ENCODE measurements around the gene CTXN1.
"Not testable (repeated sequence)": the region's sequence is repeated elsewhere in the genome, so short reads cannot be mapped to it uniquely, and the experiment has no call there.

Gene CTXN1

DNA sequence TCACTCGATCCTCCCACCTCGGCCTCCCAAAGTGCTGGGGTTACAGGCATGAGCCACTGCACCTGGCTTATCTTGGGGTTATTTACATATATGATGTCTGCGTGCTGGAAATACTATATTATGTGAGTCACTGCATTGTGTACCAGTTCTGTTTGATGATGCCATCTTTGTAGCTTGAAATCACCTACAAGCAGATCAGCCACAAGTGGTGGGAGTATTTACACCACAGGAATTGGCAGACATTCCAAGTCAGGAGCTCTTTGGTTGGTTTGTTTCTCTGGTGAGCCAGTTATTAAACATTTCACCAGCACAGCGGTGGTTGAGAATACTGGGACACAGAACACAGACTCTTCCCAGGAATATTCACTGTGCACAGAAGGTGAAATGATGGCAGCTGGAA lies 22.0 kb upstream of the CTXN1 start:
- no peak for DNase-seq (ENCODE audit: low read depth in 4 of 4, low spot score in 1 of 4)

DNA sequence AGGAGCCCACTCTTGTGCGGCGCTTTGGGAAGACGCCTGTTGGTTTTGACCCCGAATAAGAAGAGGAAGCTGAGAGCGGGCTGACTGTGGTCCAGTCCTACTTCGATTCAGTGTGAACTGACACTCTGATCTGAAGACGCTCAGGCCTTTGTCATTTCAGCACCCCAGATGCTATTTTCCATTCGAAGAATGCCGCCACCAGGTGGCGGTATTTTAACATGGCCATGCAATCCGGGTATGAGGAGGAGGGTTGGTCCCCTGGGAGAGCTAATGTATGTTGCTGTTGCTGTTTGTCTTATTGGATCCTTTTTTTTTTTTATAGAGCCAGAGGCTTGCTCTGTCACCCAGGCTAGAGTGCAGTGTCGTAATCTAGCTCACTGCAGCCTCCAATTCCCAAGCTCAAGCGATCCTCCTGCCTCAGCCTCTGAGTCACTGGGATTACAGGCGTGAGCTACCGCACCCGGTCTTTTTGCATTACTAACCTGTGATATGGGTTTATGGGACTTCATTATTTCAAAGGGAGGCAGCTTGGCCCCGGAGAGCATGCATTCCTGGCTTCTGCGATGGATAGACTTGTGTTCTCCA lies 18.3 kb upstream of the CTXN1 start:
- peak; percentile 76 to 87 (median 82) for DNase-seq (ENCODE audit: low read depth in 4 of 4, low spot score in 1 of 4)

DNA sequence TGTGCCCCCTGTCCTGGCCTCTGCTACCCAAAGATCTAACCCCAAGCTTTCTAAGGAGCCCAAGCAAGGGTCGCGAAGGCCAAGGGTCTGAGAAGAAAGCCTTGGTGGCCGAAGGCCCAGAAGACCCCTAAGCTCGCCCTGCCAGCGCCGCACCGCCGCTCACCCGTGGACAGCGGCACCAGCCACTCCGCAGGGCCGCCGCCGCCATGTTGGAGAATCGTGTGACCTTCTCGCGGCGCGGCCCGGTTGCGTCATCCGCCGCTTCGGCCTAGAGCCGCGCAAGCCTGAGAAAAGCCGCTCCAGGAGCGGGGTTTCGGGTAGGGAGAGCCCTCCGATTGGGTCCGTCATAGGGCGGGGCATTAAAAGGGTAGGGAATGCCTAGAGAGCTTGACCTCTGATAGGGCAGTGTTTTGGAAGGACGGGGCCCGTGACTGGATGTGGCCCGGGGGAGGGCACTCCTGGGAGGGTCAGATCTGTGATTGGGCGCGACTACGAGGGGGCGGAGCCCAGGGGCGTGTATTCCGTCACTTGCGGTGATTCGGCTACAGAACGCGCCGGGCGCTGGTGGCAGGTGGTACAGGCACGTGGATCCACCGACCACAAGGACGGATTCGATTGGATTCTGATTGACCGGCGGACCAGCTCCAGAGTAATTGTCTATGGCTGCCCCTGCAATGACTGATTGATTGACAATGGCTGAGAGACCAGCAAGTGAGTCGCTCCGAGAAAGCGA lies 17.7 kb upstream of the CTXN1 start, which contains the start of gene TIMM44:
TIMM44 (minus strand) TSS at position 223 of the 733 bp plus-strand sequence; CDS start at position 208, 15 bp downstream.
- DNase-seq (ENCODE audit: low read depth in 4 of 4, low spot score in 1 of 4) = peak; percentile 94 to 99 (median 96)

DNA sequence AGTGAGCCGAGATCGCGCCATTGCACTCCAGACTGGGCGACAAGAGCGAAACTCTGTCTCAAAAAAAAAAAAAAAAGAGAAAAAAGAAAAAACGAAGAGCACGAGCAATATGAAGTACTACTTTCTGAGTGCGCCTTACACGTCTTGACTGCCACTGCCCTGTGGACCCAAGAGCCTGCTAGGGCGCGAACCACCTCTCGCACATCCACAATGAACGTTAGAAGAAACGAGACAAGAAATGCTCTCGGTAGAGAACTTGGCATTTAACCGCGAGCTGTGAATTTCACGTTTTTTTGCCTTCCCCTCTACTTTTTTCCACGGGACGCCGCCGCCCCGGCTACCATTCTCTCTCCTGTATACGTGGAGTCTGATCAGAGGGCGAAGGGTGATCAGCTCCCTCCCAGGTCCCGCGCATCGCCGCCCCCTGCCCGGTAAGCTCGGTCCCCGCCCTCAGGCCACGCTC lies 17.1 kb upstream of the CTXN1 start:
- no peak for DNase-seq (ENCODE audit: low read depth in 4 of 4, low spot score in 1 of 4)

DNA sequence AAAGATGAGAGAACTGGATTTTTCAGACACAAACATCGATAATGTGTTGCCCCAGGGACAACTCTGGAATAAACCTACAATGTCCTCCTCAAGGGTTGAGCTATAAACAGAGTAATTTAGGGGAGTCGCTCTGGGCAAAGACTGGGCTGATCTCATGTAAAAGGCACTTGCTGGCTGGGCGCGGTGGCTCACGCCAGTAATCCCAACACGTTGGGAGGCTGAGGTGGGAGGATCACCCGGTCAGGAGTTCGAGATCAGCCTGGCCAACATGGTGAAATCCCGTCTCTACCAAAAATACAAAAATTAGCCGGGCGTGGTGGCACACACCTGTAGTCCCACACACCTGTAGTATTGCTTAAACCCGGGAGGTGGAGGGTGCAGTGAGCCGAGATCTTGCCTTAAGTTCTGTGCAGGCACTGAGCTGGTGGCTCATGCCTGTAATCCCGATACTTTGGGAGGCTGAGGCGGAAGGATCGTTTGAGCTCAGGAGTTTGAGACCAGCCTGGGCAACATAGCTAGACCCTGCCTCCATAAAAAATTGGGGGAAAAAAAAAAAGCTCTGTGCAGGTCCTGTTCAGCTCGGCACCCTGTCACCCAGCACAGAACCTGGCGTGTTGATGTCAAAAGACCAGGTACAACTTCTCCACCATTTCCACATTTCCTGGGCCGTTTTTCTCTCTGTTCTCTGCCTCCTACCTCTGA lies 16.1 kb upstream of the CTXN1 start:
- DNase-seq (ENCODE audit: low read depth in 4 of 4, low spot score in 1 of 4) = no peak

DNA sequence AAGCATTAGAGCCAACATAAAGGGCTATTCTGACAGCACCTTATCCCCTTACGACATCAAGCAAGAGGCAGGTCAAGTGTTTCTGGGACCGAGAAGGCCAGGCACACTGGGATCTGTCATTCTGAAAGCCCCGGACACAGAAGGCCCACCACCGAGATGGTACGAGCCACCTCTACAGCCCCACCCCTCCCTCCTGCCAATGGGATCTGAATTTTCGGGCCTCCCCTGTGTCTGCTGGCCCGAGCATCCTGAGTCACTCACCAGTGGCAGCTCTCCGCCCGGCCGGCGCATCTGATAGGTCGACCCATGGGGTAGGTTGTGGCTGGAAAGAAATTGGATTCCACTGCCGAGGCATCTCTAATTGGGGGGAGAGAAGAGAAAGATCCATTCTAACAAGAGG lies 14.9 kb upstream of the CTXN1 start:
- no peak for DNase-seq (ENCODE audit: low read depth in 4 of 4, low spot score in 1 of 4)

DNA sequence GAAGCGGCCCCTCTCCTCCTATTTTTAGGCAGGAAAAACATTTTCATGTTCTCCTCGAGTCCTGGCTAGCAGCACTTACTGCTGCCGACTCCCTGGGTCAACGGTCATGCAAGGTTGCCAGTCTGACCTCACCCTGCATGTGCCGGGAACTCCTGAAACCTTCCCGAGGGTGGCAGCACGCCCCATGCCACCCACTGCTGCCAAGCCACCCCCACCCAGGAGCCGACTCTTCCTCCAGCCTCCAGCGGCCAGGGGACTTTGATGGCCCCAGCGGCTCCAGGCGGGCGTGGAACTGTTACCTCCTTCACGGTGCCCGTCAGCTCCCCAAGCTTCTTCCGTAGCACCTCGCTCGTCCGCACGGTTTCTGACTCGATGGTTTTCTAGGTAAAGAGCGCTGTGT lies 8.8 kb upstream of the CTXN1 start:
- no peak for DNase-seq (ENCODE audit: low read depth in 4 of 4, low spot score in 1 of 4)

DNA sequence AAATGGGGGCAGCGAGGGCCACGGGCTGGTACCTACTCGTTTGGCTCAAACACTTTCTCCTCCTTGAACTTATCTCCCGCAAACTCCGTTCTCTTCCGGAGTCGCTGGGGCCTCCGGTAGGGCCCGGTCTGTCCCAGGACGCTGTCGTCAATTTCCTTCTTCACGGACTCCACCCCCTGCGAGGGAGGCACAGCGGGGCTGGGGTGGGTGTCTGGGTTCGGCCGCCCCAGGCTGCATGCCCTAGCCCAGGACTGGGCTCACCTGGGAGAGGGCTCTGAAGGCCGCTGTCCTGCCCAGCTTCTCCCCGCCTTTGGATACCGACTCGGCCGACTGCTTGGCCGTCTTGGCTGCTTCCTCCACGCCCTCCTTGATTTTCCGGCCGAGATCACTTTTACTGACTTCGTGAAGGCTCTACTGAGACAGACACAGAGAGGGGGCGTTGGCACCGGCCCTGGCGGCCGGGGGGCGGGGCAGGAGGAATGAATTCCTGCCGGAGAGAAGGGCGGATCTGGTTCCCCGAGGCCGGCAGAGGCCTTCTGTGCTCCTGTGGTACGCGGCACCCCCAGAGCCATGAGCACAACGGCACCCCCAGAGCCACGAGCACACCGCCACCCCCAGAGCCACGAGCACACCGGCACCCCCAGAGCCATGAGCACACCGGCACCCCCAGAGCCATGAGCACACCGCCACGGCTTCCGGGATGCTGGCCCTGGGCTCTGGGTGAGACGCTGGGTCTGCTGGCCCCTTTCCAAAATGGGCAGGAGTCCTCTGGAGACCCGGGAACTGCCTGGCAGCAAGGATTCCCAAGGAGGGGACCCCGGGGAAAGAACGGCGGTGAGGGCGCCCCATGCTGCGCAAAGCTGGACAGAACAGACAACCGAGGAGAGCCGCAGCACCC lies 8.1 kb upstream of the CTXN1 start:
- no peak for DNase-seq (ENCODE audit: low read depth in 4 of 4, low spot score in 1 of 4)

DNA sequence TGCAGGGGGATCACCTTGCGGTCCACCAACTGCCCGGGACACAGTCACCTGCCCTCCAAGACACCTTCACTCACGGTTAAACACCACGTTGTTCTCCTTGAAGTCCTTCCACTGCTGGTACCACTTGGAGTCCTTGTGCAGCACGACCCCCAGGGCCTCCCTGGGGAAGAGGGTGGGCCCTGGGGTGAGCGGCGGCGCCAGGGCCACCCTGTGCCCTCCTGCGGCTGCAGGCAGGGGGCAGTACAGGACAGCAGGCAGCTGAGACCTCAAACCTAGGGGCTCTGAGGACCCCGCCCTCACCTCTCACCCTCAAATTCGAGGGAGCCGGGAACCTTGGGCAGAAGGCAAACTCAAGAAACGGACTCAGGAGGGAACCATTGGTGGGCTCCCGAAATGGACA lies 7.5 kb upstream of the CTXN1 start:
- no peak for DNase-seq (ENCODE audit: low read depth in 4 of 4, low spot score in 1 of 4)

DNA sequence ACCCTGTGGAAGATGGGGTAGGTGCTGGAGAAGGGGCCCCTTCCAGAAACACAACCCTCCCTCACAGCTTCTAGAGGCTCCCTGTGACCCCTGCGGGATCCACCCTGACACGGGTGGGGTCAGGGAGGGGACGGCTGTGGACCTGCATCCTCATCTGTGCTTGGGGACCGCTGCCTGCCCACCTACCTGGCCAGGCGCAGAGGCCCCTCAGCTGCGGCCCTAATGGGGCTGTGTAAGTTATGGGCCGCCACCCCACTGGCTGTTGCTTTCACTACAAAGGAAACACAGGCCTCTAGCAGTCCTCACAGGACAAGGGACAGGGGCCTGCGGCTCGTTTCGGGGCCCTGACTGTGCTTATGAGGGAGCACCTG lies 7.0 kb upstream of the CTXN1 start:
- DNase-seq (ENCODE audit: low read depth in 4 of 4, low spot score in 1 of 4) = no peak

DNA sequence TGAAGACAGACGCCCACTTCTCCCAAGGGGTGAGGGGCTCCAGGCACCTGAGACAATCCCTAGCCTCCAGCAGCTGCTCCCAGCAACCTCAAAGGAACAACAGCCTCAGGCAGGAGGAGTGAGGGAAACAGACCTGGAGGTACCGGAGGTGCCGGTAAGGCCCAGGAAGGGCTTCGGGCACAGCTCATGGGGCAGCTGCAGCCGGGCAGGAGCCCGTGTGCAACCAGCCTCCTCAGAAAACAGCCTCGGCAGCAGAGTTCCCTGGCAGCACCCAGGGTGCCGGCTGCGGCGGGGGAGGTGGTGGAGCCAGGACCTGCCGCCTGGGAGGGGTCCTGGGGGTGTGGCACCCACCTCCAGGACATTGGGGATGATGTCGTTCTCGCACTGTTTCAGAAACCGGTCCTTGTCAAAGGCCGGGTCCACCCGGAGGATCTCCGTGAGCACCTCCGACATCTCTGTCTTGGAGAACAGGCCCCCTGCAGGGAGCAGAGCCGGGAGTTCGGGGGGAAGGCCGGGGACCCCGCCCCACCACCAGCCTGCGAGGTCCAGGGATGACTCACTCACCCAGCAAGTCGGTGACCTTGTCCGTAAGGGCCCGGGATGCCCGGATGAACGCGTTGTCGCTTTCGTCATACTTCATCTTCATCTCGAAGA lies 6.5 kb upstream of the CTXN1 start:
- no peak for DNase-seq (ENCODE audit: low read depth in 4 of 4, low spot score in 1 of 4)

DNA sequence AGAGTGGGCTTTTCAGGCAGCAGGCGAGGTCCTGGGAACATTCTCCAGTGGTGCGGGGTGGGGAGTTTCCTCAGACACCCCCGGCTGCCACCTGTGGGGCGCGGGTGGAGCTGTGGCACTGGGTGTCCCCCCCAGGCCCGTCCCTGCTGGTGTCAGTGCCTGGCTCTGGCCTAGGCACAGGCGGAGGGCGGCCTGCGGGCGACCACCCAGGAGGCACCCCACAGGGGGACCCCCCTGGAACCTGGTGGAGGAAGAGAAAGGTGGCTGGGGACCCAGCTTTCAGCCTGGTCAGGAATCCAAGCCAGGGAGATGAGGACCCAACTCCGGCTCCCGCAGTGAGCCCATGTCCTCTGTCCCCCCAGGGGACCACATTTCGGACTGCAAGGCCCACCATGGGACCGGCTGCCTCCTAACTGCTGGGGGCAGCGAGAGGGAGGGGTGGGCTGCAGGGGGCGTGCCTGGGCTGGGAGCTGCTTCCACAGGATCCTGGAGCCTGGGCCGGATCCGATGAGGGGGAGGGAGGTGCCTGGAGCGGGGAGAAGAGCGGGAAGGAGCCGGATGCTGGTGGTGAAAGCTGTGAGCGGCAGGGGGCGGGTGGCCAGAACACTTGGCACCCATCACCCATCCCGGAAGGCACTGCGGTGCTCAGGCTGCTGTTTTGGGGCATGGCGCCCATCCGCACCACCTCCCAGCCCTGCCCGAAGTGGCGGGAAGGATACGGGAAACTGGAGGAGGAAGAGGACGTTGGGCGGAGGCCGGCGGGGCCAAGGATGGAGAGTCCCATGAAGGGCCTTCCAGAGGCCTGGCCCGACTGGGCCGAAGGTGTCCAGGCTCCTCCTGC lies 5.5 kb upstream of the CTXN1 start:
- no peak for DNase-seq (ENCODE audit: low read depth in 4 of 4, low spot score in 1 of 4)

DNA sequence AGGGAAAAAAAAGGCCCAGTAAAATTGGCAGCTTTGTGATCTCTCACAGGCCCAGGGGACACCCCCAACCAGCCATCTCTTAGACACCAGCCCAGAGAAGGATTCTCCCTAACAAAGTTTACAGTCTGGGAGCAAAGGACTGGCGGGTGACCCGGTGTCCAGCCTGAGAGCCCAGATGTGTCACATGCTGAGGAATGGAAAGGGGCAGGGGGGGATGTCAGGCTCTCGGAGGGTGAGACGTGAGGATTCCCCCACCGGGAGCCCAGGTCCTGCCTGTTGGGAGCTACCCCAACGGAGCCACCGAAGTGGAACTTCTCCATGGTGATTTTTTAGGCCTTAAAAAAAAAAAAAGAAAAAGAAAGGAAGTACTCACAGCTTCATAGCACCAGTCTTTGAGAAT lies 4.8 kb upstream of the CTXN1 start:
- no peak for DNase-seq (ENCODE audit: low read depth in 4 of 4, low spot score in 1 of 4)

DNA sequence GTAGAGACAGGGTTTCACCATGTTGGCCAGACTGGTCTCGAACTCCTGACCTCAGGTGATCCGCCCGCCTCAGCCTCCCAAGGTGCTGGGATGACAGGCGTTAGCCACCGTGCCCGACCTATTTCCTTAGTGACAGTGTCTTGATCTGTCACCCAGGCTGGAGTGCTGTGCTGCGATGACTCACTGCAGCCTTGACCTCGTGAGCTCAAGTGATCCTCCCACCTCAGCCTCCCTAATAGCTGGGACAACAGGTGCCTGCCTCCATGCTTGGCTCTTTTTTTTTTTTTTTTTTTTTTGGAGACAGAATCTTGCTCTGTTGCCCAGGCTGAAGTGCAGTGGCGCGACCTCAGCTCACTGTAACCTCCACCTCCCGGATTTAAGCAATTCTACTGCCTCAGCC lies 4.1 kb upstream of the CTXN1 start:
- not testable (repeated sequence) for DNase-seq (ENCODE audit: low read depth in 4 of 4, low spot score in 1 of 4)

DNA sequence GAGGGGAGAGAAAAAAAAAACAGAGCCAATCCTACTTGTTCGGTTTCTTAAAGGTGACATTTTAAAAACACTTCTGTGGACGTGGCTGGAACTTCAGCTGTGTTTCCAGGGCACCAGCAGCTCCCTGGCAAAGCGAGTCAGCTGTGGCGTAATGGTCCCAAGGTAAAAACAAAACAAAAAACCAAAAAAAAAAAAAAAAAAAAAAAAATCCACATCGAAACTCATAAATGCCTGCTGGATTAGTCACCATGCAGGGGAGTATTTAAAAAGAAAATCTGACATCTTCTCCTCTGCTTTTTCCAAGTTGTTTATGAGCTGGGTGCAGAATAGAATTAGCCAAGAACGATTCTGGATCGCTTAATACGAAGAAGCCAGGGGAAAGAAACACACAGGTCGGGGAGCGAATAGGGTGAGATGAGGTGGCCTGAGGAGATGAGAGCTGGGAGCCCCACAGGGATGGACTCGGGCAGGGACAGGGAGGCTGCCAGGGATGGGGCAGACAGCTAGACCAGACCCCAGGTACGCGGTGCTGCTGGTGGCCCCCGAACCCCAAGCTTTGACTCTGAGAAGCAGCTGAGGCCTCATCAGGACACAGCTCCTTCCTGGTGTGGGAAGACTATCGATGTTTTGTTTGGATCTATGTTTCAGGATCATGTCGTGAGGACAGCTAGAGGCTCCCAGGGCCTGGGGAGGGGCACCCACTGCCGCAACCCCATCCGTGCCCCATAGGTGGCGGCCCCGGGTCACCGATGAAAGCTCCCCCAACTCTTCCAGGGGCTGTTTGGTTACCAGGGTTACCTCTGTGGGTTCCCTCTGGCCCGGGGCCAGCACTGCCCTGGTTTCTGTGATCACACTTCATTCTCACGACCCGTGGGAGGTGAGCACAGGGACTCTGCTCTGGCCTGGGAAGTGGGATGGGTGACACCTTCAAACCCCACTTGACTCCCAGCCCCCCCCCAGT lies 3.1 kb upstream of the CTXN1 start:
- DNase-seq (ENCODE audit: low read depth in 4 of 4, low spot score in 1 of 4) = no peak

DNA sequence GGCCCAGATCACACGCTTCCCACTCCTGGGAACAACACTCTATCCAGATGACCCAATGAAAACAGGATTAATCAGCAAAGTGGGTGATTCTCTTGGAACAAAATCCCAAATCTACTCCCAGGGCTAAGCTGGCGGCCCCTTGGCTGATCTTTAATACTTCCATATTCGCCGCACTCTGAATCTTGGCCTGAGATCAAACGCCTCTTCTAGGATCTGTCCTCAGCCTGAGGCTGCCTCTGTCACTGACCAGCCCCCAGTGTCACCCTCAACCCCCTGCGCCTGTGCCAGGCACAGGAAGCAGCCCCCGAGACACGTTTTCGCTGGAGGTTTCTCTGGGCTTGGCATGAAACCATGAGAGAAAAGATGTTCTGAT lies 2.4 kb upstream of the CTXN1 start:
- no peak for DNase-seq (ENCODE audit: low read depth in 4 of 4, low spot score in 1 of 4)

DNA sequence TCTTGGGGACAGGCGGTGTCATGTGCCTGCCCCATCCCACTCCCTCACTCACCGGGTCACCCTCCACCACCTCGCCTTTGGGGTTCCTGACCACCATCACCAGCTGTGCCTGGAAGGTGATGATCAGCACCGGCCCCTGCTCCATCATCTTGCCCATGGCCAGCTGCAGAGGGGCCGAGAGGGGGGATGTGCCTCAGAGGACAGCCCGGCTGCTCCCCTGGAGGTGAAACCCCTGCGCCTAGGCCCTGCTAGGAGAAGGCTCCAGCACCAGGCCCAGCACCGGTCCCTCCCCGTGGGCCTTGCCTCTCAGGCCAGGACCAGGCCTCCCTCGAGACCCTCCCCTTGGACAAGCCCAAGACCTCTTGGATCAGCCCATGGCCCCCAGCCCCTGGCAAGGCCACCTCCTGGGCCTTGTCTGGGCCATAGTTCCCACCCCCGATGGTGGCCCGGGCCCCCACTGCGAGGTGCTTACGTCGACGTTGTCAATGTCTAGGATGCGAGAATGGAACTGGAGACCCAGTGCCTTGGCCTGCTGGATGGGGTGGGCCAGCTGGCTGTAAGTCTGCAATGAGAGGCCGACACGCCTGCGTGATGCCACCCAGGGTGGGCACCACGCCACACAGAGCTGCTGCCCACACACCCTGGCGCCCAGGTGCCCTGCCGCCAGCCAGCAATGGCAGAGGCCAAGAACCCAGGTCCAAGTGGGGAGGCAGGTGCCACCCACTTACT lies 1.8 kb upstream of the CTXN1 start:
- no peak for DNase-seq (ENCODE audit: low read depth in 4 of 4, low spot score in 1 of 4)

Data from stimulated activated CD4-positive, alpha-beta T cell treated with anti-CD3 and anti-CD28 coated beads, Interleukin-1b, Interleukin-23, amount 100 ng/mL, for 24 hours (primary cell).